GM18909 (cell line): ENCODE results near the gene TRIM65.
"Not testable (repeated sequence)": the region's sequence is repeated elsewhere in the genome, so short reads cannot be mapped to it uniquely, and the experiment has no call there.

Experiments used
- ATAC-seq: cut with Tn5 transposase; IDR thresholded peaks from one replicate; pipeline ENCODE4 v1.9.1; 2021; ENCODE audit warnings: mild to moderate bottlenecking; ENCODE audit not compliant: unreplicated experiment, poor library complexity

TRIM65 gene

GRCh38 chr17:75876190-75876937, 20.4 kb downstream of the TRIM65 start:
- ATAC-seq = no peak

- no peak for ATAC-seq
Measured at GRCh38 chr17:75875940-75876189, 20.9 kb downstream of the TRIM65 start.

GRCh38 chr17:75875182-75875939, 21.4 kb downstream of the TRIM65 start:
- no peak for ATAC-seq

- no peak for ATAC-seq
Measured at GRCh38 chr17:75874323-75875181, 22.2 kb downstream of the TRIM65 start.

- no peak for ATAC-seq
Measured at GRCh38 chr17:75873587-75874322, 23.0 kb downstream of the TRIM65 start.

- no peak for ATAC-seq
Measured at GRCh38 chr17:75872434-75873351, 24.1 kb downstream of the TRIM65 start.

- ATAC-seq = not testable (repeated sequence)
Measured at GRCh38 chr17:75870228-75870627, 26.5 kb downstream of the TRIM65 start.

GRCh38 chr17:75869282-75870141, 27.2 kb downstream of the TRIM65 start:
- ATAC-seq = no peak

GRCh38 chr17:75868730-75869281, 27.9 kb downstream of the TRIM65 start:
- not testable (repeated sequence) for ATAC-seq

- ATAC-seq = not testable (repeated sequence)
Measured at GRCh38 chr17:75865404-75866188, 31.2 kb downstream of the TRIM65 start.

- ATAC-seq = peak; percentile 15
Measured at GRCh38 chr17:75864887-75865286, 31.9 kb downstream of the TRIM65 start.

GRCh38 chr17:75864448-75864871, 32.3 kb downstream of the TRIM65 start:
- ATAC-seq = peak; percentile 78

- no peak for ATAC-seq
Measured at GRCh38 chr17:75861927-75862317, 34.8 kb downstream of the TRIM65 start.

GRCh38 chr17:75859358-75859757, 37.4 kb downstream of the TRIM65 start:
- not testable (repeated sequence) for ATAC-seq

- ATAC-seq = no peak
Measured at GRCh38 chr17:75856062-75856756, 40.5 kb downstream of the TRIM65 start.

- peak; percentile 87 for ATAC-seq
Measured at GRCh38 chr17:75855310-75856061, 41.3 kb downstream of the TRIM65 start, which contains the start of gene WBP2. Gene WBP2 (minus strand): TSS chr17:75855335. CDS start chr17:75855297, 38 bp downstream.
